HG02623 (cell line): ENCODE data around the gene IMPA2.

Source experiments
- ATAC-seq: cut with Tn5 transposase; IDR thresholded peaks from one replicate; pipeline ENCODE4 v1.9.1; 2021; ENCODE audit warnings: moderate library complexity; ENCODE audit not compliant: unreplicated experiment

The IMPA2 gene

DNA sequence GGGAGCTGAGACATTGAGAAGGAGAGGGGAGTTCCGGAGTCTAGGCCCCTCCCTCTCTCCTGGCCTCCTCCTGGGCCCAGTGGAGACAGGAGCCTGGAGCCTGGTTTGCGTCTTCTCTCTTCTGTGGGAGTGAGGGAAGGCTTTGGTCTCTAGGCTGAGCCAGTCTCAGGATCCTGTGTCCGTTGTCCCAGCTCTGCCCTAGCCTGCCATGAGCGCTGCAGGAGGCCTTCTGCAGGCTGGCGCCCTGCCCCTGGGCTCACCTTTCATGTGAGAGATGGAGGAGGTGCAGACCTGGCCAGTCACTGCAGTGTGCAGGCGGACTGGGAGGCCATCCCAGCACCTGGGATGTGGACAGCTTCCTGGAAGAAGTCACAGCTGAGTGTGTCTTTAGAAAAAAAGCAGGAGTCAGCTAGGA lies 8.7 kb downstream of the IMPA2 start:
- ATAC-seq = no peak

DNA sequence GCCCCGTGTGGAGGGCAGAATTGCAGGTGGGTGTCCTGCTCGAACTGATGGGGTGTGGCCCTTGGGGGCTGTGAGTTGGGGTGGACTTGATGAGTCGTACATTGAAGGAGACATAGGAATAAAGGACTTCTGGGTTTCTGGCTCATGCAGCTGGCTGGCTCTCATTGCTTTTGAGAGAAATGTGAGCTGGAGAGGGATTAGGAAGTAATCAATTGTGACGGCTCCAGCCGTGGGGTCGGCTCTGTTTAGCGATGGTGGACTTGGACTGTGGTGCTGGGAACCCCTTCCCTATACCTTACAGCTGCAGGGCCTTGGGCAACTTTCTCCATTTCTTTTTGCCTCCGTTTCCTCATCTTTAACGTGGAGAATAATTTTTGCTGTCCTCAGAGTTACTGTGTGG lies 9.2 kb downstream of the IMPA2 start:
- ATAC-seq = no peak

DNA sequence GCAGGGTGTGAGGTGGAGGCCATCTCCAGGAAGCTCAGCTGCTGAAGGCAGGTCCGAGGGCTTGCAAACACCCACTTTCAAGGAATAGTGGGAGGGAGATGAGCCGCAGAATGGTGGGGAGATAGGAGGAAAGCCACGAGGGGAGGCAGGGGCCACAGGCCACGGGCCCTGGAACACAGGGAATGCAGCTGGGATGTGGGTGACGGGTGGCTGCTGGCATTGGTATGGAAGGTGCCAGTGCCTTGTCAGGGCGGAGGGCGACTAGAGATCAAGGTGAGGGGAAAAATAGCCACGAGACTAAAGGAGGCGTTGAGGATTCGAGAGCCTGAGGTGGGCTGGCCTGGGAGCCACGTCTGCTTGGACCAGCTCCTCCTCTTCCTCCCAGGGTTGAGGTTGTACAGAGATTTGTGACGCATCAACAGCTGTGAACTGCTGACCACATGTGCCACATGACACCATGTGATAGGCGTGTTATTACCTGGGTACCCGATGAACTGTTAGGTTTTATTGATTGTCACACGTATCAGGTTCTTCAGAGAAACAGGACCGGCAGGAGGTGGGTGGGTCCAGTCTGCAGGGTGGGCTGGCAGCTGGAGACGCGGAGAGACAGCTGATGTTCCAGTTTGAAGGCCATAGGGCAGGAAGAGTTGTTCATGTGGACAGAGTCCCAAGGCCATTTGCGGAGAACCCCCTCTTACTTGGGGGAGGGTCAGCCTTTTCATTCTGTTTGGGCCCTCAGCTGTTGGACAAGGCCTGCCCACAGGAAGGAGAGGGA lies 9.9 kb downstream of the IMPA2 start:
- ATAC-seq = no peak

DNA sequence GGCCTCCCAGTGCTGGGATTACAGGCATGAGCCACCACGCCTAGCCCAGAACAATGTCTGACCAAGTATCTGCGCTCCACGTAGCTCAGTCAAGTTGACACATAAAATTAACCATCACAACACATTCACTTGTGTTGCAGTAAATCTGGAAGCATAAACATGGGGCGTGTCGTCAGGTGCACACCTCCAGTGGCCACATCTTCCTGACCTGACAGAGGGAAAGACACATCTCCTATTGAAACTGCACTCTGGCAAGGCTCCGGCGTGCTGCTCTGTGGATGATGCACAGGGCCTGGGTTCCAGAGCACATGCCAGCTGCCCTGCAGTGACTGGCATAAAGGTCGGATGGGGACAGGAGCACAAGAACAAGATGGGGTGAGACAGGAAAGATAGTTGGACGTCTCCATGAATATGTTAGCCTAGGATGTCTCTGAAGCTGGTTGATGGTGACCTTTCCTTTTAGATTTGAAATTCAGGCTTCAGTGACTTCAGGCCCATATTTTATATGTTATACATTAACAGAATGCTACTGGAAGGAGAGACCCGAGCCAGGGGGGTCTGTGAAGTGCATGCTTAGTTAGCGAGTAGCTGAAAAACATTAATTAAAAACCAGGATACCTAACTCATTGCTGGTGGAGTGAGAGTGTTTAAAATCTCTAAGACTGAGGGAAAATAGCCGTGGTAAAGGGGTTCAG lies 10.9 kb downstream of the IMPA2 start:
- ATAC-seq = no peak

DNA sequence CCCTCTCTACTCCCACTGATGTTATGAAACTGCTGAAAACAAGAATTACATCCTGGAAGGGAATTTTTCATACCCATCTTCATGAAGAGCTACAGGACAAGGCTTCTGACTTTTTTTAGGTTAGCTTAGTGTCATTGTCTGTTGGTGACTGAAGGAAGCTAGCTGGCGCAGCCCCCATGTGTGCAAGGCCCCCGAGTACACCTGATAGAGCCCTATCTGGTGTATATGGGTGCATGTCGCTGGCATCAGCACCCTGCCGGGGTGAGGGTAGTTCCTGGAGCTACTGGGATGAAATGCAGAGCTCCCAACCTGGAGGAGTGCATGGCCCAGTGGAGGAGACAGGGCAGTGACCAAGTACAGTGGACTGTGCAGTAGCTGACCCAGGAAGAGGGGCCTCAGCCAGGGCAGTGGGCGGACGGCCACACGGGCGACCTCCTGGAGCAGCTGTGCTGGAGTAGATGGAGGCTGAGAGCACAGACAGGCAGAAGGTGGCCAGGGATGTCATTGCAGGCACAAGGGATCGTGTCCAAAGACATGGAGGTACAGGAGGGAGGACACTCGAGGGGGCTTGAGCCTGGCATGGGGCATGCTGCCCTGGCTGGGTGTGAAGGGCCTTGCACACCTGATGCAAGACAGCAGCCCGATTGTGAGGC lies 12.1 kb downstream of the IMPA2 start:
- no peak for ATAC-seq

- ATAC-seq = no peak
These were observed 13.0 kb downstream of the IMPA2 start for GRCh38 chr18:11994336-11994702.

GRCh38 chr18:11994703-11995444 lies 13.6 kb downstream of the IMPA2 start:
- no peak for ATAC-seq

- ATAC-seq = peak; percentile 78
These were observed 14.3 kb downstream of the IMPA2 start for GRCh38 chr18:11995445-11996189.

- ATAC-seq = no peak
These were observed 15.0 kb downstream of the IMPA2 start for GRCh38 chr18:11996190-11996754.

GRCh38 chr18:11996907-11997306 lies 15.6 kb downstream of the IMPA2 start:
- ATAC-seq = no peak

DNA sequence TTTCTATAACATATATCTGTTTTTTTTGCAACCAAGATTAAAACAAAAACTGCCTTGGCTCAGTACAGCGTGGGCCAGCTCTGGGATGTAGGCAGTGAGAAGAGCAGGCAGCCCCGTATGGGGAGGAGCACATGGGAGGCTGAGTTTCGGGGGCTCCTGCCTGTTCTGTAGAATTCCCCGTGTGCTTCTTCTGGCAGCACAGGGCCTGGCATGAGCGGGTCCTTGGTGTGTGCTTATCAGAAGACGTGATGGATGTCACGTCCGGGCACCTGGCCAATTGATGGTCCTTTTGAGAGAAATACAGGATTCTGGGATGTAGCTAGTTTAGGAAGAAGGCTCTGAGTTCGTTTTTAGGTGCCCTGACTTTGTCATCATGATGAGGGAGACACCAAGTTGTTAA lies 16.2 kb downstream of the IMPA2 start:
- no peak for ATAC-seq

GRCh38 chr18:11998193-11998592 lies 16.9 kb downstream of the IMPA2 start:
- ATAC-seq = no peak

- no peak for ATAC-seq
These were observed 18.1 kb downstream of the IMPA2 start for GRCh38 chr18:11999429-11999828.

DNA sequence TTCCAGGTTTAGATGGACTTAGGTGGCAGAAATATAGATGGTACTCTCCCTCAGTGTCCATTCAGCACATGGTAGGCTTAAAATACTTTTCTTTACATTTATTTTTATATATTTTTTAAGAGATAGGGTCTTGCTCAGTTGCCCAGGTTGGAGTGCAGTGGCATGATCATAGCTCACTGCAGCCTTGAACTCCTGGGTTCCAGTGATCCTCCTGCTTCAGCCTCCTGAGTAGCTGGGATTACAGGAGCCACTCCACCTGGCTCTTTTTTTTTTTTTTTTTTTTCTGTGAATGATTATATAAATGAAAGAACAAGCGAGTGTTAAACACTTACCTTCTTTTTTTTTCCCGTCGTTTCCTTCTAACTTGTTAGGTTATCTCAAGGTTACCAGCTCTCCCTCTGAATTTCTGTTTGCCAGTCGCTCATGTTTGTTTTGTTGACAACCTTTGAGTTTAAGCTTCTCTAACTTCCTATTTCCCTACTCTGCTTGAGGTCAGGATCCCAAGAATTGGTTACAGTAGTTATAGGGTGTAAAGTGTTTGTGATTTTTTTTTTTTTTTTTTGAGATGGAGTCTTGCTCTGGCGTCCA lies 18.9 kb downstream of the IMPA2 start:
- no peak for ATAC-seq

DNA sequence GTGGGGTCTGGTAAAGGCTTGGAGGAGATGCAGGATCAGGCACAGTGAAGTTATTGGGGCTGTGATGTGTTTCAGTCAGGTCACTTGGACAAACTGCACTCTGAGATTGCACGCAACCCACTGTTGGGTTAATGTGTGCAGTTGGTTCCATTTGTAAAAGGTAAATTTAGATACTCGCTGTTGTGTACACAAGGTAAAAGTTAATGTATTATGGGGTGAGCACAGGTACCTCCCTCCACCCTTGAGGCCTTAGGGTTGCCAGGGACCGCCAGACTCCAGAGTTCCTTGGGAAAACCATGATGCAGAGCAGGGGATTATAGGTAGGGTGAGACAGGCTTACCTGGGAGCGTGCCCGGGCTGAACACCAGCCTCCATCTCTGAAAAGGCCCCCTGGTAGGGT lies 20.1 kb downstream of the IMPA2 start:
- no peak for ATAC-seq

DNA sequence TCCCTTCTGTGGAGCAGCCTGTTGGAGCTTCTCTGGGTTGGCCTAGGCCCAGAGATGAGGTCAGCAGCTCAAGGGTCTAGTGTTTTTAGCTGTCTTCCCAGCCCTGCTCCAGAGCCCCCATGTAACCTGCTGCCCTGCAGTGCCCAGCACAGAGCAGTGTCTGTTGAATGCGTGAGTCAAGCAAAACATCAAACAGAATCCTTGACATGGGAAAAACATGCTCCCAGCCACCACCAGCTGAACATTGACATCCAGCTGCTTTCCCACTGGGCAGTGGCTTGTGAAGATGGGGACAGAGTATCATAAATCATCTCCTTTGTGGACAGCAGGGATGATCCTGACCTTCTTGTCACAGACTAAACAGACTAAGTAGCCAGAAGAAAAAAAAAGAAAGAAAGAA lies 22.6 kb downstream of the IMPA2 start:
- ATAC-seq = no peak

GRCh38 chr18:12005538-12006487 lies 24.5 kb downstream of the IMPA2 start:
- peak; percentile 50 for ATAC-seq

- ATAC-seq = no peak
These were observed 25.2 kb downstream of the IMPA2 start for GRCh38 chr18:12006488-12006840.

DNA sequence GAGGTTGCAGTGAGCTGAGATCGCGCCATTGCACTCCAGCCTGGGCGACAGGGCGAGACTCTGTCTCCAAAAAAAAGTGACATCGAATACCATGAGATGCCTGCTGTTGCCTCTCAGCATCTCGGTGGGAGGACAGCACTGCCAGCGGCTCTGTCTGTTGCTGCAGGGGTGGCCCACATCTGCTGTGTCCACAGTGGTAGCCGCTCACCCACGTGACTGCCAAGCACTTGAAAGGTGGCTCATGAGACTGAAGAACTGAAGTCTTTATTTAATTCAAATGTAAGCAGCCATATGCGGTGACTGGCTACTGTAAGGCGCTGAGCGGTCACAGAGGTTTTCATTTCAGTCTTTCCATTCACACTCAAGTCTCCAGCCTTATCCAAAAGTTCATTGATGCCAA lies 25.8 kb downstream of the IMPA2 start:
- ATAC-seq = no peak
